GM12878 (cell line): Measurements from ENCODE around the gene COQ5. TPM values are rescaled to one million over a fixed set of nuclear protein-coding genes. Genes with fewer than 3 reads are reported as not detected.

ENCODE experiments used
- ATAC-seq: fragments of 200-7000 bp; cut with Tn5 transposase; 3 replicates; pipeline ENCODE4 v1.9.1; 2020; ENCODE audit warnings: mild to moderate bottlenecking, moderate library complexity
- BruUV-seq: library from RNA; stranded (reverse); fragments of 400-500 nt; replicated peaks from 2 replicates; lab custom pipeline; 2021; lab: Mats Ljungman, UMichigan
- CTCF ChIA-PET: fragments of 300-600 bp; sonication (Branson Sonifier 250); formaldehyde crosslinking; extraction: SDS; loops from one replicate; lab custom pipeline; 2021; ENCODE audit warnings: inconsistent platforms; lab: Yijun Ruan, JAX
- POLR2A ChIA-PET: fragments of 350-600 bp; formaldehyde crosslinking; extraction: SDS; loops from one replicate; lab custom pipeline; 2021; ENCODE audit warnings: inconsistent platforms; lab: Charles Lee
- RAD21 ChIA-PET: fragments of 300-600 bp; sonication (Branson Sonifier 250); formaldehyde crosslinking; loops from one replicate; lab custom pipeline; 2023; ENCODE audit warnings: antibody characterized with exemption; ENCODE audit not compliant: unreplicated experiment; lab: Charles Lee
- SMC1A ChIA-PET: fragments of 300-600 bp; sonication (Branson Sonifier 250); formaldehyde crosslinking; loops from one replicate; lab custom pipeline; 2023; ENCODE audit not compliant: unreplicated experiment, uncharacterized antibody; lab: Charles Lee
- DNase-seq: peaks from one replicate; pipeline ENCODE4 v3.0.0-alpha.2; 2011; ENCODE audit warnings: low read depth, low spot score
- FAIRE-seq: peaks from 3 replicates; lab custom pipeline; 2011; peaks lifted over from hg19 to GRCh38; lab: Jason Lieb, UNC
- H2AFZ ChIP-seq: 2 replicates; pipeline ENCODE4 v1.6.0; 2011; ENCODE audit warnings: low read depth, low read length, control low read depth; ENCODE audit not compliant: control insufficient read depth
- H3K27ac ChIP-seq: 2 replicates; pipeline ENCODE4 v1.5.1; 2011; ENCODE audit warnings: control low read depth; ENCODE audit not compliant: control insufficient read depth, insufficient read depth
- H3K27me3 ChIP-seq, 2 experiments: replicated peaks in 1 of 2; 2 replicates each; pipeline versions ENCODE4 v1.6.0 to v1.6.1; 2011; ENCODE audit warnings: low read length in 1 of 2; ENCODE audit not compliant: control insufficient read depth in 2 of 2, insufficient read depth in 2 of 2
- H3K36me3 ChIP-seq, 2 experiments: 2 replicates each; pipeline ENCODE4 v1.5.1; 2011; ENCODE audit warnings: low read length in 1 of 2; ENCODE audit not compliant: control insufficient read depth in 2 of 2, insufficient read depth in 2 of 2
- H3K4me1 ChIP-seq: 2 replicates; pipeline ENCODE4 v1.6.1; 2011; ENCODE audit warnings: mild to moderate bottlenecking, low read length, moderate library complexity, mixed read lengths; ENCODE audit not compliant: control insufficient read depth, insufficient read depth
- H3K4me2 ChIP-seq: 2 replicates; pipeline ENCODE4 v1.6.0; 2011; ENCODE audit warnings: control low read depth; ENCODE audit not compliant: control insufficient read depth, insufficient read depth
- H3K4me3 ChIP-seq: fragments of 200-600 bp; sonication (generic); 2 replicates; pipeline ENCODE4 v1.5.1; 2016
- H3K79me2 ChIP-seq: 2 replicates; pipeline ENCODE4 v1.6.0; 2011; ENCODE audit warnings: low read length; ENCODE audit not compliant: control insufficient read depth, insufficient read depth
- H3K9ac ChIP-seq: 2 replicates; pipeline ENCODE4 v1.8.0; 2011; ENCODE audit warnings: low read length, control low read depth, mixed read lengths; ENCODE audit not compliant: control insufficient read depth, insufficient read depth
- H3K9me3 ChIP-seq: replicated peaks from 3 replicates; pipeline ENCODE4 v1.5.1; 2011; ENCODE audit warnings: mild to moderate bottlenecking, low read length; ENCODE audit not compliant: control insufficient read depth, insufficient read depth
- H4K20me1 ChIP-seq: 2 replicates; pipeline ENCODE4 v1.6.0; 2011; ENCODE audit not compliant: control insufficient read depth, insufficient read depth
- CBX3 ChIP-seq: fragments of 200-600 bp; sonication (generic); IDR thresholded peaks from 2 replicates; pipeline ENCODE4 v1.6.1; 2016; ENCODE audit warnings: low read depth, borderline replicate concordance
- CBX5 ChIP-seq: sonication (generic); IDR thresholded peaks from 2 replicates; pipeline ENCODE4 v1.6.1; 2016; ENCODE audit warnings: low read depth, moderate library complexity, mild to moderate bottlenecking, inconsistent platforms
- CHD4 ChIP-seq: fragments of 200-600 bp; sonication (generic); IDR thresholded peaks from 2 replicates; pipeline ENCODE4 v1.6.1; 2016; ENCODE audit warnings: mild to moderate bottlenecking
- DPF2 ChIP-seq: fragments of 450-650 bp; IDR thresholded peaks from 2 replicates; pipeline ENCODE4 v1.6.1; 2017; ENCODE audit warnings: mild to moderate bottlenecking
- ELK1 ChIP-seq: IDR thresholded peaks from 2 replicates; pipeline ENCODE4 v1.6.1; 2012; ENCODE audit warnings: low read depth, low read length, improper control_type of control experiment
- EP300 ChIP-seq, 2 experiments: fragments of 150-350 bp in 1 of 2; IDR thresholded peaks; 2 replicates each; pipeline ENCODE4 v1.6.1; 2011 to 2012; ENCODE audit warnings: low read depth in 2 of 2, low read length in 2 of 2, borderline replicate concordance in 1 of 2, improper control_type of control experiment in 1 of 2, inconsistent platforms in 1 of 2; ENCODE audit not compliant: control insufficient read depth in 1 of 2
- IRF4 ChIP-seq: IDR thresholded peaks from 2 replicates; pipeline ENCODE4 v1.6.1; 2011; ENCODE audit warnings: low read depth, low read length
- KLF5 ChIP-seq: fragments of 450-650 bp; IDR thresholded peaks from 2 replicates; pipeline ENCODE4 v1.6.1; 2014; ENCODE audit warnings: mild to moderate bottlenecking; ENCODE audit not compliant: partially characterized antibody
- MEF2A ChIP-seq: IDR thresholded peaks from 2 replicates; pipeline ENCODE4 v1.6.1; 2011; ENCODE audit warnings: low read depth, mild to moderate bottlenecking, low read length, moderate library complexity; ENCODE audit not compliant: insufficient read depth
- NFXL1 ChIP-seq: fragments of 450-650 bp; IDR thresholded peaks from 2 replicates; pipeline ENCODE4 v1.6.1; 2017; ENCODE audit warnings: antibody characterized with exemption, mild to moderate bottlenecking, borderline replicate concordance
- NR2C1 ChIP-seq: fragments of 450-650 bp; IDR thresholded peaks from 2 replicates; pipeline ENCODE4 v1.6.1; 2017; ENCODE audit warnings: antibody characterized with exemption, mild to moderate bottlenecking, moderate library complexity
- POU2F2 ChIP-seq: IDR thresholded peaks from 3 replicates; pipeline ENCODE4 v1.6.1; 2011; ENCODE audit warnings: low read depth, mild to moderate bottlenecking, low read length, borderline replicate concordance
- RELA ChIP-seq: fragments of 450-650 bp; IDR thresholded peaks from 2 replicates; pipeline ENCODE4 v1.8.0; 2014; ENCODE audit warnings: borderline replicate concordance; ENCODE audit not compliant: partially characterized antibody
- SIN3A ChIP-seq: IDR thresholded peaks from 2 replicates; pipeline ENCODE4 v1.6.1; 2012; ENCODE audit warnings: low read depth, low read length, improper control_type of control experiment
- SMC3 ChIP-seq: IDR thresholded peaks from 2 replicates; pipeline ENCODE4 v1.6.1; 2011; ENCODE audit warnings: low read length, improper control_type of control experiment, borderline replicate concordance
- SUZ12 ChIP-seq: fragments of 200-600 bp; sonication (generic); IDR thresholded peaks from one replicate; pipeline ENCODE4 v1.6.1; 2018; ENCODE audit warnings: antibody characterized with exemption, mild to moderate bottlenecking; ENCODE audit not compliant: unreplicated experiment
- TCF7 ChIP-seq: IDR thresholded peaks from 2 replicates; pipeline ENCODE4 v1.6.1; 2014; ENCODE audit warnings: antibody characterized with exemption, borderline replicate concordance
- WGBS: methylation state at CpG from one replicate; pipeline ENCODE4 v1.1.6; 2016; ENCODE audit warnings: low lambda C conversion rate; ENCODE audit not compliant: insufficient replicate concordance, insufficient coverage; ENCODE audit errors: missing lambda C conversion rate; 5-methylcytosine and 5-hydroxymethylcytosine counted together
- in situ Hi-C: fragments of 300-500 bp; cut with MboI; formaldehyde crosslinking; loops from 9 replicates; pipeline ENCODE4 v1.14.3; 2018; ENCODE audit warnings: mixed read lengths
- intact Hi-C: fragments of 100-400 bp; cut with micrococcal nuclease; formaldehyde crosslinking; loops from one replicate; pipeline ENCODE4 v1.14.2; 2022; ENCODE audit not compliant: unreplicated experiment
- polyA plus RNA-seq, 11 experiments: library from polyadenylated mRNA; depleted of rRNA in 4 of 11; unstranded in 6 of 11; stranded (reverse) in 5 of 11; fragments of >200 nt; fragmentation: Nextera tagmentation in 4 of 11; fragmentation: Illumina TruSeq in 1 of 11; extraction: Ambion mirVana in 4 of 11; extraction: Trizol in 1 of 11; gene quantifications; 1 replicate in 1 of 11; 2 replicates in 10 of 11; pipeline versions ENCODE4 v1.2.1 to v1.2.3, GENCODE V29; 2011 to 2016; ENCODE audit warnings: inconsistent platforms in 2 of 11, missing spikeins in 2 of 11, low read depth in 1 of 11
- total RNA-seq, 4 experiments: library from RNA; depleted of rRNA in 3 of 4; stranded (reverse); fragments of >200 nt in 3 of 4; fragmentation: Illumina TruSeq in 1 of 4; extraction: Trizol in 1 of 4; gene quantifications; 2 replicates each; pipeline versions ENCODE4 v1.2.1 to v1.2.3, GENCODE V29; 2013 to 2021
- TF ChIP-seq, protein P1 (sequence below): fragments of 450-650 bp; IDR thresholded peaks from 2 replicates; pipeline ENCODE4 v1.6.1; 2017; ENCODE audit warnings: mild to moderate bottlenecking, moderate library complexity

Gene COQ5
- total and polyA plus RNA-seq, 10 of the 15 experiments (the other 5 are each of a cell fraction or from before 2014, with no cell fraction given): 24.8 to 69.3 (median 37.8) TPM

DNA sequence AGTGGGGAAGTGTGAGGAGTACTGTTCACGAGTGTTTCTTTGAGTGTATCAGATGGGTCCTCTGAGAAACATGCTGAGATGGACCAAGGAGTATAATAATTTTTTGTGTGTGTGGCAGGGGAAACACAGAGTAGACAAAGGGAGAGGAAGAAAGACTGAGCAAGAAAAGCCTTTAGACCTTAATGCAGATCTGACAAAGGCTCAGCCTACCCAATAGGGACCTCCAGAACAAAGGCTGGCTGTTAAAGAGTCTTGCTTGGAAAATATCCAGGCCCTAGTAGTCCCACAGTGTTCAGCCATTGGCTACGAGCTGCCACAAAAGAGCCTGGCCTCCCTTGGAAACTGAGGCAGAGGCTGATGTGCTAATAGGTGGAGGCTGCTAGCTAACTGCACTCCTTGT lies 13.5 kb downstream of the COQ5 start:
- POLR2A ChIA-PET: no interaction called here
- TF ChIP-seq KLF5 (no peak), NR2C1 (no peak), CHD4 (no peak), POU2F2 (no peak), DPF2 (no peak), TCF7 (no peak), CBX3 (no peak), RELA (no peak), NFXL1 (no peak), CBX5 (no peak), SMC3 (no peak), SUZ12 (no peak), EP300 (IDR thresholded peaks at IDR 0.05; ENCODE audit: borderline replicate concordance in 1 of 2, control insufficient read depth in 1 of 2, low read depth in 2 of 2, low read length in 2 of 2) (no peak), ELK1 (no peak), IRF4 (no peak), MEF2A (no peak), SIN3A (no peak)
- TF ChIP-seq, protein P1, sequence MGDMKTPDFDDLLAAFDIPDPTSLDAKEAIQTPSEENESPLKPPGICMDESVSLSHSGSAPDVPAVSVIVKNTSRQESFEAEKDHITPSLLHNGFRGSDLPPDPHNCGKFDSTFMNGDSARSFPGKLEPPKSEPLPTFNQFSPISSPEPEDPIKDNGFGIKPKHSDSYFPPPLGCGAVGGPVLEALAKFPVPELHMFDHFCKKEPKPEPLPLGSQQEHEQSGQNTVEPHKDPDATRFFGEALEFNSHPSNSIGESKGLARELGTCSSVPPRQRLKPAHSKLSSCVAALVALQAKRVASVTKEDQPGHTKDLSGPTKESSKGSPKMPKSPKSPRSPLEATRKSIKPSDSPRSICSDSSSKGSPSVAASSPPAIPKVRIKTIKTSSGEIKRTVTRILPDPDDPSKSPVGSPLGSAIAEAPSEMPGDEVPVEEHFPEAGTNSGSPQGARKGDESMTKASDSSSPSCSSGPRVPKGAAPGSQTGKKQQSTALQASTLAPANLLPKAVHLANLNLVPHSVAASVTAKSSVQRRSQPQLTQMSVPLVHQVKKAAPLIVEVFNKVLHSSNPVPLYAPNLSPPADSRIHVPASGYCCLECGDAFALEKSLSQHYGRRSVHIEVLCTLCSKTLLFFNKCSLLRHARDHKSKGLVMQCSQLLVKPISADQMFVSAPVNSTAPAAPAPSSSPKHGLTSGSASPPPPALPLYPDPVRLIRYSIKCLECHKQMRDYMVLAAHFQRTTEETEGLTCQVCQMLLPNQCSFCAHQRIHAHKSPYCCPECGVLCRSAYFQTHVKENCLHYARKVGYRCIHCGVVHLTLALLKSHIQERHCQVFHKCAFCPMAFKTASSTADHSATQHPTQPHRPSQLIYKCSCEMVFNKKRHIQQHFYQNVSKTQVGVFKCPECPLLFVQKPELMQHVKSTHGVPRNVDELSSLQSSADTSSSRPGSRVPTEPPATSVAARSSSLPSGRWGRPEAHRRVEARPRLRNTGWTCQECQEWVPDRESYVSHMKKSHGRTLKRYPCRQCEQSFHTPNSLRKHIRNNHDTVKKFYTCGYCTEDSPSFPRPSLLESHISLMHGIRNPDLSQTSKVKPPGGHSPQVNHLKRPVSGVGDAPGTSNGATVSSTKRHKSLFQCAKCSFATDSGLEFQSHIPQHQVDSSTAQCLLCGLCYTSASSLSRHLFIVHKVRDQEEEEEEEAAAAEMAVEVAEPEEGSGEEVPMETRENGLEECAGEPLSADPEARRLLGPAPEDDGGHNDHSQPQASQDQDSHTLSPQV: no peak
- TF ChIP-seq, all 136 proteins: peak for 0

More for the DNA sequence above, 13.5 kb downstream of the COQ5 start:
- Histone ChIP-seq H3K4me1 (no peaks in the 10 kb centered on the region), H3K27me3 (no peaks in the 10 kb centered on the region), H3K4me3 (no peak overlapping the region), H3K9me3 (no peaks in the 10 kb centered on the region), H3K9ac (no peak overlapping the region), H3K36me3 (peaks cover 0 to 5% of the 10 kb centered on the region in 2 experiments; a peak in 2 of 4 replicates), H3K4me2 (no peak overlapping the region), H3K27ac (no peak overlapping the region), H4K20me1 (no peaks in the 10 kb centered on the region), H3K79me2 (no peaks in the 10 kb centered on the region), H2AFZ (no peak overlapping the region)
- ChIA-PET SMC1A (no interaction called here), RAD21 (no interaction called here), CTCF (interaction anchor here (1.1 kb wide), 1 partner anchor 15 kb away, joined by 3 read pairs; no protein-coding TSS in a partner anchor)
- intact Hi-C loops: no loop called here
- WGBS: 96% methylated on average over 2 of the region's 2 CpGs
- ATAC-seq (no peak), FAIRE-seq (no peak), DNase-seq (no peak)
- in situ Hi-C loops: no loop called here
- no TSS peak for BruUV-seq
